Myocyte (in vitro differentiated cells): ENCODE results near the gene PHACTR3. TPM values are rescaled to one million over a fixed set of nuclear protein-coding genes. Genes with fewer than 3 reads are reported as not detected.

Source experiments
- DNase-seq: peaks from one replicate; pipeline ENCODE4 v3.0.0-alpha.2; 2012; ENCODE audit warnings: low read depth
- total RNA-seq: library from RNA; depleted of rRNA; stranded (reverse); fragments of >200 nt; gene quantifications from 2 replicates; pipeline ENCODE4 v1.2.3, GENCODE V29; 2014

PHACTR3 gene
- total RNA-seq, 1 donor from 2014 or later, result not detected

- DNase-seq, result no peak
Measured at GRCh38 chr20:59774921-59775686, 170.8 kb downstream of the PHACTR3 start.

GRCh38 chr20:59775687-59776055 is 171.3 kb downstream of the PHACTR3 start:
- no peak for DNase-seq

- no peak for DNase-seq
Measured at GRCh38 chr20:59776059-59776603, 171.8 kb downstream of the PHACTR3 start.

GRCh38 chr20:59776626-59777330 is 172.4 kb downstream of the PHACTR3 start:
- DNase-seq, result no peak

- DNase-seq, result no peak
Measured at GRCh38 chr20:59777331-59777725, 173.0 kb downstream of the PHACTR3 start.

- DNase-seq, result no peak
Measured at GRCh38 chr20:59777814-59778575, 173.7 kb downstream of the PHACTR3 start.

- DNase-seq, result no peak
Measured at GRCh38 chr20:59778615-59779200, 174.4 kb downstream of the PHACTR3 start.

- DNase-seq, result no peak
Measured at GRCh38 chr20:59779656-59780380, 175.5 kb downstream of the PHACTR3 start.

- DNase-seq, result no peak
Measured at GRCh38 chr20:59780494-59781185, 176.3 kb downstream of the PHACTR3 start.

GRCh38 chr20:59781226-59781625 is 176.9 kb downstream of the PHACTR3 start:
- DNase-seq, result no peak

GRCh38 chr20:59782986-59783640 is 178.8 kb downstream of the PHACTR3 start:
- DNase-seq, result peak; percentile 53

GRCh38 chr20:59783641-59784010 is 179.3 kb downstream of the PHACTR3 start:
- no peak for DNase-seq

GRCh38 chr20:59784365-59784764 is 180.0 kb downstream of the PHACTR3 start:
- DNase-seq, result no peak

- peak; percentile 28 for DNase-seq
Measured at GRCh38 chr20:59784791-59785668, 180.7 kb downstream of the PHACTR3 start.

GRCh38 chr20:59785669-59785959 is 181.3 kb downstream of the PHACTR3 start:
- no peak for DNase-seq

GRCh38 chr20:59785986-59786795 is 181.9 kb downstream of the PHACTR3 start:
- no peak for DNase-seq

- DNase-seq, result no peak
Measured at GRCh38 chr20:59786801-59787537, 182.6 kb downstream of the PHACTR3 start.
